IMR-90 (cell line): Measurements from ENCODE around the gene CUL1.

Source experiments
- CEBPB ChIP-seq: IDR thresholded peaks from 2 replicates; pipeline ENCODE4 v1.6.1; 2012; ENCODE audit warnings: low read depth, low read length, improper control_type of control experiment
- MAZ ChIP-seq: IDR thresholded peaks from 2 replicates; pipeline ENCODE4 v1.6.1; 2012; ENCODE audit warnings: low read depth, mild to moderate bottlenecking, low read length, improper control_type of control experiment, moderate library complexity, borderline replicate concordance
- POLR2A ChIP-seq: IDR thresholded peaks from 2 replicates; pipeline ENCODE4 v1.6.1; 2012; ENCODE audit warnings: mild to moderate bottlenecking, low read depth, low read length
- RAD21 ChIP-seq: IDR thresholded peaks from 2 replicates; pipeline ENCODE4 v1.6.1; 2012; ENCODE audit warnings: low read length, improper control_type of control experiment
- RFX5 ChIP-seq: IDR thresholded peaks from 2 replicates; pipeline ENCODE4 v1.8.0; 2012; ENCODE audit warnings: low read depth, mild to moderate bottlenecking, low read length, moderate library complexity
- TF ChIP-seq, protein P1 (sequence below): conservative IDR thresholded peaks from 2 replicates; pipeline ENCODE4 v1.5.1; 2012; ENCODE audit warnings: mild to moderate bottlenecking, low read depth, low read length, improper control_type of control experiment
- TF ChIP-seq, protein P2 (sequence below): fragments of 150-350 bp; IDR thresholded peaks from 2 replicates; pipeline ENCODE4 v1.6.1; 2016; ENCODE audit warnings: low read depth, mild to moderate bottlenecking, low read length, moderate library complexity, borderline replicate concordance

DNA sequence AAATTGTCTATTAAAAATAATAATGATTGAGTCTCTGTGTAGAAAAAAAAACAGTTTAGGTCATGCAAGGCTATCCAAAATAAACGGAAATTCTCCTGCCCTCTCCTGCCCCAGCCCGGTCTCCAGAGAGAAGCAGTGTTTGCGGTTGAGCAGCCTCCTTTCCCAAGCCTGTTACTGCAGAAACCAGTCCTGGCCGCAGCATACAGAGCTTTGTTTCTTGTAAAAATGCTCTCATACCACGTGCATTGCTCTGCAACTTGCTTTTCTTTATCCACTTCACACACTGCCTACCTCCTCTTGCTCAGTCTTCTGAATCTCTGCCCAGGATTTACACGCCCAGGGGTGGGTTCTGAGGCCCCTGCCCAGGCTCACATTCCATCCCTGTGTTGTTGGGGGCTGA is 34.4 kb upstream of the CUL1 start:
- TF ChIP-seq, protein P1, sequence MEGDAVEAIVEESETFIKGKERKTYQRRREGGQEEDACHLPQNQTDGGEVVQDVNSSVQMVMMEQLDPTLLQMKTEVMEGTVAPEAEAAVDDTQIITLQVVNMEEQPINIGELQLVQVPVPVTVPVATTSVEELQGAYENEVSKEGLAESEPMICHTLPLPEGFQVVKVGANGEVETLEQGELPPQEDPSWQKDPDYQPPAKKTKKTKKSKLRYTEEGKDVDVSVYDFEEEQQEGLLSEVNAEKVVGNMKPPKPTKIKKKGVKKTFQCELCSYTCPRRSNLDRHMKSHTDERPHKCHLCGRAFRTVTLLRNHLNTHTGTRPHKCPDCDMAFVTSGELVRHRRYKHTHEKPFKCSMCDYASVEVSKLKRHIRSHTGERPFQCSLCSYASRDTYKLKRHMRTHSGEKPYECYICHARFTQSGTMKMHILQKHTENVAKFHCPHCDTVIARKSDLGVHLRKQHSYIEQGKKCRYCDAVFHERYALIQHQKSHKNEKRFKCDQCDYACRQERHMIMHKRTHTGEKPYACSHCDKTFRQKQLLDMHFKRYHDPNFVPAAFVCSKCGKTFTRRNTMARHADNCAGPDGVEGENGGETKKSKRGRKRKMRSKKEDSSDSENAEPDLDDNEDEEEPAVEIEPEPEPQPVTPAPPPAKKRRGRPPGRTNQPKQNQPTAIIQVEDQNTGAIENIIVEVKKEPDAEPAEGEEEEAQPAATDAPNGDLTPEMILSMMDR, result no peak
- TF ChIP-seq, protein P2, sequence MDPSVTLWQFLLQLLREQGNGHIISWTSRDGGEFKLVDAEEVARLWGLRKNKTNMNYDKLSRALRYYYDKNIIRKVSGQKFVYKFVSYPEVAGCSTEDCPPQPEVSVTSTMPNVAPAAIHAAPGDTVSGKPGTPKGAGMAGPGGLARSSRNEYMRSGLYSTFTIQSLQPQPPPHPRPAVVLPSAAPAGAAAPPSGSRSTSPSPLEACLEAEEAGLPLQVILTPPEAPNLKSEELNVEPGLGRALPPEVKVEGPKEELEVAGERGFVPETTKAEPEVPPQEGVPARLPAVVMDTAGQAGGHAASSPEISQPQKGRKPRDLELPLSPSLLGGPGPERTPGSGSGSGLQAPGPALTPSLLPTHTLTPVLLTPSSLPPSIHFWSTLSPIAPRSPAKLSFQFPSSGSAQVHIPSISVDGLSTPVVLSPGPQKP, result no peak
- TF ChIP-seq RFX5, result no peak
- no peak for TF ChIP-seq POLR2A
- no peak for TF ChIP-seq CEBPB
- no peak for TF ChIP-seq RAD21
- TF ChIP-seq MAZ, result no peak
